WTC11 (cell line): ENCODE data around the gene MTMR8.

Experiments used
- PRRX2 ChIP-seq: fragments of 250-450 bp; sonication (Bioruptor Pico); IDR thresholded peaks from 2 replicates; pipeline ENCODE4 v1.8.0; 2021; ENCODE audit warnings: mild to moderate bottlenecking
- TF ChIP-seq, protein P1 (sequence below): fragments of 200-600 bp; IDR thresholded peaks from 2 replicates; pipeline ENCODE4 v1.8.0; 2022; ENCODE audit warnings: antibody characterized with exemption
- TF ChIP-seq, protein P2 (sequence below): sonication (generic); formaldehyde crosslinking; IDR thresholded peaks from 2 replicates; pipeline ENCODE4 v1.8.1; 2022; ENCODE audit warnings: low read depth, mild to moderate bottlenecking, moderate library complexity, missing genetic modification reagents, borderline replicate concordance
- TF ChIP-seq, protein P3 (sequence below): sonication (generic); formaldehyde crosslinking; IDR thresholded peaks from 2 replicates; pipeline ENCODE4 v1.8.1; 2023; ENCODE audit warnings: mild to moderate bottlenecking, missing genetic modification reagents, moderate library complexity
- TF ChIP-seq, protein P4 (sequence below): fragments of 250-450 bp; sonication (Bioruptor Pico); IDR thresholded peaks from 2 replicates; pipeline ENCODE4 v2.1.2; 2022; ENCODE audit warnings: mild to moderate bottlenecking, moderate library complexity
- TF ChIP-seq, protein P5 (sequence below): sonication (generic); formaldehyde crosslinking; IDR thresholded peaks from 2 replicates; pipeline ENCODE4 v1.8.0; 2022; ENCODE audit warnings: mild to moderate bottlenecking, missing genetic modification reagents
- TF ChIP-seq, protein P6 (sequence below): fragments of 250-450 bp; sonication (Bioruptor Pico); IDR thresholded peaks from 2 replicates; pipeline ENCODE4 v1.8.0; 2021; ENCODE audit warnings: mild to moderate bottlenecking

DNA sequence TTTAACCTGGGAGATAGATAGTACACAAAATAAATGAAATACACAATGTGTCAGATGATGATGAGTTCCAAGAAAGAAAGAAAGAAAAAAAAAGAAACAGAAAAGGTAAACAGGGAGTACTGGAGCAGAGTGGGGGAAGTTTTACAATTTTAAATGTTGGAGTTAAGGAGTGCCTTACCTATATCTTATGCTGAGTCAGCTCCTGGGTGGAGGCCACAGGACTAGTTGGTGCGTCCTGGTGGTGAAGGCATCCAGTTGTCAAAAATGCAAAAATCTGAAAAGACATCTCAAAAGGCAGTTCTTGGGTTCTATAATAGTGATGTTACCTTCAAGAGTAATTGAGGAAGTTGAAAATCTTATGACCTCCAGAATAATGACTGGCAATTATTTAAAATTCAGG lies 42.4 kb upstream of the MTMR8 start:
- TF ChIP-seq, protein P1, sequence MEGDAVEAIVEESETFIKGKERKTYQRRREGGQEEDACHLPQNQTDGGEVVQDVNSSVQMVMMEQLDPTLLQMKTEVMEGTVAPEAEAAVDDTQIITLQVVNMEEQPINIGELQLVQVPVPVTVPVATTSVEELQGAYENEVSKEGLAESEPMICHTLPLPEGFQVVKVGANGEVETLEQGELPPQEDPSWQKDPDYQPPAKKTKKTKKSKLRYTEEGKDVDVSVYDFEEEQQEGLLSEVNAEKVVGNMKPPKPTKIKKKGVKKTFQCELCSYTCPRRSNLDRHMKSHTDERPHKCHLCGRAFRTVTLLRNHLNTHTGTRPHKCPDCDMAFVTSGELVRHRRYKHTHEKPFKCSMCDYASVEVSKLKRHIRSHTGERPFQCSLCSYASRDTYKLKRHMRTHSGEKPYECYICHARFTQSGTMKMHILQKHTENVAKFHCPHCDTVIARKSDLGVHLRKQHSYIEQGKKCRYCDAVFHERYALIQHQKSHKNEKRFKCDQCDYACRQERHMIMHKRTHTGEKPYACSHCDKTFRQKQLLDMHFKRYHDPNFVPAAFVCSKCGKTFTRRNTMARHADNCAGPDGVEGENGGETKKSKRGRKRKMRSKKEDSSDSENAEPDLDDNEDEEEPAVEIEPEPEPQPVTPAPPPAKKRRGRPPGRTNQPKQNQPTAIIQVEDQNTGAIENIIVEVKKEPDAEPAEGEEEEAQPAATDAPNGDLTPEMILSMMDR: no peak
- TF ChIP-seq, protein P2, sequence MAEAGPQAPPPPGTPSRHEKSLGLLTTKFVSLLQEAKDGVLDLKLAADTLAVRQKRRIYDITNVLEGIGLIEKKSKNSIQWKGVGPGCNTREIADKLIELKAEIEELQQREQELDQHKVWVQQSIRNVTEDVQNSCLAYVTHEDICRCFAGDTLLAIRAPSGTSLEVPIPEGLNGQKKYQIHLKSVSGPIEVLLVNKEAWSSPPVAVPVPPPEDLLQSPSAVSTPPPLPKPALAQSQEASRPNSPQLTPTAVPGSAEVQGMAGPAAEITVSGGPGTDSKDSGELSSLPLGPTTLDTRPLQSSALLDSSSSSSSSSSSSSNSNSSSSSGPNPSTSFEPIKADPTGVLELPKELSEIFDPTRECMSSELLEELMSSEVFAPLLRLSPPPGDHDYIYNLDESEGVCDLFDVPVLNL (CRISPR knock-in tag): no peak
- no peak for TF ChIP-seq PRRX2 (CRISPR knock-in tag)
- TF ChIP-seq, protein P3, sequence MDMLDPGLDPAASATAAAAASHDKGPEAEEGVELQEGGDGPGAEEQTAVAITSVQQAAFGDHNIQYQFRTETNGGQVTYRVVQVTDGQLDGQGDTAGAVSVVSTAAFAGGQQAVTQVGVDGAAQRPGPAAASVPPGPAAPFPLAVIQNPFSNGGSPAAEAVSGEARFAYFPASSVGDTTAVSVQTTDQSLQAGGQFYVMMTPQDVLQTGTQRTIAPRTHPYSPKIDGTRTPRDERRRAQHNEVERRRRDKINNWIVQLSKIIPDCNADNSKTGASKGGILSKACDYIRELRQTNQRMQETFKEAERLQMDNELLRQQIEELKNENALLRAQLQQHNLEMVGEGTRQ (CRISPR knock-in tag): no peak
- TF ChIP-seq, protein P4, sequence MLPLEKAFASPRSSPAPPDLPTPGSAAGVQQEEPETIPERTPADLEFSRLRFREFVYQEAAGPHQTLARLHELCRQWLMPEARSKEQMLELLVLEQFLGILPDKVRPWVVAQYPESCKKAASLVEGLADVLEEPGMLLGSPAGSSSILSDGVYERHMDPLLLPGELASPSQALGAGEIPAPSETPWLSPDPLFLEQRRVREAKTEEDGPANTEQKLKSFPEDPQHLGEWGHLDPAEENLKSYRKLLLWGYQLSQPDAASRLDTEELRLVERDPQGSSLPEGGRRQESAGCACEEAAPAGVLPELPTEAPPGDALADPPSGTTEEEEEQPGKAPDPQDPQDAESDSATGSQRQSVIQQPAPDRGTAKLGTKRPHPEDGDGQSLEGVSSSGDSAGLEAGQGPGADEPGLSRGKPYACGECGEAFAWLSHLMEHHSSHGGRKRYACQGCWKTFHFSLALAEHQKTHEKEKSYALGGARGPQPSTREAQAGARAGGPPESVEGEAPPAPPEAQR (CRISPR knock-in tag): no peak
- TF ChIP-seq, protein P5, sequence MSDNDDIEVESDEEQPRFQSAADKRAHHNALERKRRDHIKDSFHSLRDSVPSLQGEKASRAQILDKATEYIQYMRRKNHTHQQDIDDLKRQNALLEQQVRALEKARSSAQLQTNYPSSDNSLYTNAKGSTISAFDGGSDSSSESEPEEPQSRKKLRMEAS (CRISPR knock-in tag): no peak
- TF ChIP-seq, protein P6, sequence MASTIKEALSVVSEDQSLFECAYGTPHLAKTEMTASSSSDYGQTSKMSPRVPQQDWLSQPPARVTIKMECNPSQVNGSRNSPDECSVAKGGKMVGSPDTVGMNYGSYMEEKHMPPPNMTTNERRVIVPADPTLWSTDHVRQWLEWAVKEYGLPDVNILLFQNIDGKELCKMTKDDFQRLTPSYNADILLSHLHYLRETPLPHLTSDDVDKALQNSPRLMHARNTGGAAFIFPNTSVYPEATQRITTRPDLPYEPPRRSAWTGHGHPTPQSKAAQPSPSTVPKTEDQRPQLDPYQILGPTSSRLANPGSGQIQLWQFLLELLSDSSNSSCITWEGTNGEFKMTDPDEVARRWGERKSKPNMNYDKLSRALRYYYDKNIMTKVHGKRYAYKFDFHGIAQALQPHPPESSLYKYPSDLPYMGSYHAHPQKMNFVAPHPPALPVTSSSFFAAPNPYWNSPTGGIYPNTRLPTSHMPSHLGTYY: no peak
